H9 (cell line): ENCODE data around the gene CDC42EP3. TPM values are rescaled to one million over a fixed set of nuclear protein-coding genes. Genes with fewer than 3 reads are reported as not detected.

Experiments used
- DNase-seq: peaks from one replicate; pipeline ENCODE4 v3.0.0-alpha.2; 2017
- H2AFZ ChIP-seq: one replicate; pipeline ENCODE4 v1.6.1; 2013; ENCODE audit warnings: mild to moderate bottlenecking, low read length, control low read depth, moderate library complexity
- H2AK5ac ChIP-seq: 2 replicates; pipeline ENCODE4 v1.6.1; 2013; ENCODE audit warnings: low read length, control low read depth, mixed read lengths; ENCODE audit not compliant: insufficient read length
- H2BK120ac ChIP-seq: one replicate; pipeline ENCODE4 v1.6.1; 2013; ENCODE audit warnings: low read depth, mild to moderate bottlenecking, low read length, control low read depth, inconsistent platforms; ENCODE audit not compliant: poor library complexity, severe bottlenecking
- H2BK12ac ChIP-seq: 2 replicates; pipeline ENCODE4 v1.6.1; 2013; ENCODE audit warnings: low read length, control low read depth, mixed read lengths, low read depth; ENCODE audit not compliant: insufficient read length
- H2BK15ac ChIP-seq: 2 replicates; pipeline ENCODE4 v1.6.1; 2013; ENCODE audit warnings: low read depth, low read length, control low read depth
- H2BK20ac ChIP-seq: one replicate; pipeline ENCODE4 v1.6.1; 2013; ENCODE audit warnings: low read depth, mild to moderate bottlenecking, low read length, control low read depth, inconsistent platforms; ENCODE audit not compliant: poor library complexity, severe bottlenecking
- H2BK5ac ChIP-seq: 2 replicates; pipeline ENCODE4 v1.6.1; 2013; ENCODE audit warnings: low read length, control low read depth, mixed read lengths; ENCODE audit not compliant: insufficient read length
- H3K14ac ChIP-seq: 2 replicates; pipeline ENCODE4 v1.6.1; 2013; ENCODE audit warnings: low read length, control low read depth; ENCODE audit not compliant: insufficient read depth
- H3K18ac ChIP-seq: 2 replicates; pipeline ENCODE4 v1.6.1; 2013; ENCODE audit warnings: low read depth, mild to moderate bottlenecking, mixed read lengths, low read length, control low read depth; ENCODE audit not compliant: insufficient read length
- H3K23ac ChIP-seq: 2 replicates; pipeline ENCODE4 v1.6.1; 2013; ENCODE audit warnings: low read length, control low read depth, mixed read lengths, low read depth; ENCODE audit not compliant: insufficient read length
- H3K23me2 ChIP-seq: 2 replicates; pipeline ENCODE4 v1.6.1; 2013; ENCODE audit warnings: low read depth, mild to moderate bottlenecking, mixed read lengths, low read length, control low read depth; ENCODE audit not compliant: insufficient read length, poor library complexity, severe bottlenecking
- H3K27ac ChIP-seq: 2 replicates; pipeline ENCODE4 v1.5.1; 2013; ENCODE audit warnings: low read length, control low read depth, mixed read lengths, low read depth; ENCODE audit not compliant: insufficient read length
- H3K27me3 ChIP-seq: 2 replicates; pipeline ENCODE4 v1.6.1; 2013; ENCODE audit warnings: low read length, control low read depth, inconsistent platforms; ENCODE audit not compliant: insufficient read depth
- H3K4ac ChIP-seq: 2 replicates; pipeline ENCODE4 v1.6.1; 2013; ENCODE audit warnings: low read depth, mild to moderate bottlenecking, control low read depth, inconsistent platforms, low read length, moderate library complexity
- H3K4me1 ChIP-seq: 2 replicates; pipeline ENCODE4 v1.6.1; 2013; ENCODE audit warnings: low read length, control low read depth, inconsistent platforms; ENCODE audit not compliant: insufficient read depth
- H3K4me2 ChIP-seq: 2 replicates; pipeline ENCODE4 v1.6.1; 2013; ENCODE audit warnings: low read length, control low read depth, mixed read lengths; ENCODE audit not compliant: insufficient read length, insufficient read depth
- H3K56ac ChIP-seq: 2 replicates; pipeline ENCODE4 v1.6.1; 2013; ENCODE audit warnings: low read depth, mild to moderate bottlenecking, mixed read lengths, low read length, control low read depth; ENCODE audit not compliant: insufficient read length
- H3K79me1 ChIP-seq: 2 replicates; pipeline ENCODE4 v1.6.1; 2013; ENCODE audit warnings: low read depth, mild to moderate bottlenecking, moderate library complexity, low read length, control low read depth, inconsistent platforms; ENCODE audit not compliant: insufficient read depth, poor library complexity, severe bottlenecking
- H3K79me2 ChIP-seq: 2 replicates; pipeline ENCODE4 v1.6.1; 2013; ENCODE audit warnings: low read length, control low read depth, inconsistent platforms; ENCODE audit not compliant: insufficient read depth
- H3K9ac ChIP-seq: 2 replicates; pipeline ENCODE4 v1.6.1; 2013; ENCODE audit warnings: low read length, control low read depth, mixed read lengths; ENCODE audit not compliant: insufficient read length; ENCODE audit errors: extremely low read depth
- H3K9me3 ChIP-seq: one replicate; pipeline ENCODE4 v1.6.1; 2013; ENCODE audit warnings: low read depth, low read length, inconsistent platforms; ENCODE audit not compliant: control insufficient read depth
- H3T11ph ChIP-seq: one replicate; pipeline ENCODE4 v1.6.1; 2013; ENCODE audit warnings: mild to moderate bottlenecking, low read length, control low read depth, inconsistent platforms
- H4K20me1 ChIP-seq: one replicate; pipeline ENCODE4 v1.6.1; 2013; ENCODE audit not compliant: control insufficient read depth, insufficient read length, insufficient read depth
- H4K5ac ChIP-seq: 2 replicates; pipeline ENCODE4 v1.6.1; 2013; ENCODE audit warnings: low read depth, mild to moderate bottlenecking, mixed read lengths, low read length, control low read depth; ENCODE audit not compliant: insufficient read length
- H4K8ac ChIP-seq: replicated peaks from 2 replicates; pipeline ENCODE4 v1.6.1; 2013; ENCODE audit warnings: low read length, control low read depth, mixed read lengths, low read depth; ENCODE audit not compliant: insufficient read length
- H4K91ac ChIP-seq: 2 replicates; pipeline ENCODE4 v1.6.1; 2013; ENCODE audit warnings: low read depth, mild to moderate bottlenecking, moderate library complexity, mixed read lengths, low read length, control low read depth; ENCODE audit not compliant: insufficient read length
- H3K27ac Mint-ChIP-seq, 3 experiments: 2 replicates in 2 of 3; 3 replicates in 1 of 3; pipeline ENCODE4 v1.8.0; 2020 to 2021; ENCODE audit warnings: mixed read lengths in 3 of 3, mild to moderate bottlenecking in 1 of 3, moderate library complexity in 1 of 3
- H3K27me3 Mint-ChIP-seq: 2 replicates; pipeline ENCODE4 v1.8.0; 2021; ENCODE audit warnings: low read depth, mild to moderate bottlenecking, moderate library complexity, mixed read lengths
- H3K36me3 Mint-ChIP-seq, 3 experiments: 2 replicates in 2 of 3; 3 replicates in 1 of 3; pipeline ENCODE4 v1.8.0; 2020 to 2021; ENCODE audit warnings: low read depth in 3 of 3, mixed read lengths in 3 of 3; ENCODE audit not compliant: insufficient read depth in 1 of 3
- H3K4me1 Mint-ChIP-seq, 2 experiments: 2 replicates each; pipeline ENCODE4 v1.8.0; 2020; ENCODE audit warnings: mixed read lengths in 2 of 2
- H3K4me3 Mint-ChIP-seq, 2 experiments: 2 replicates in 1 of 2; 3 replicates in 1 of 2; pipeline ENCODE4 v1.8.0; 2020 to 2021; ENCODE audit warnings: mild to moderate bottlenecking in 2 of 2, mixed read lengths in 2 of 2, moderate library complexity in 1 of 2
- H3K9me3 Mint-ChIP-seq, 2 experiments: 2 replicates in 1 of 2; 3 replicates in 1 of 2; pipeline ENCODE4 v1.8.0; 2020; ENCODE audit warnings: mild to moderate bottlenecking in 2 of 2, mixed read lengths in 2 of 2, moderate library complexity in 1 of 2
- CTCF ChIP-seq: fragments of 200-600 bp; sonication (generic); conservative IDR thresholded peaks from 3 replicates; pipeline ENCODE4 v1.8.0; 2021; ENCODE audit warnings: antibody characterized with exemption, mild to moderate bottlenecking
- WGBS: extraction: QIAGEN DNeasy Blood & Tissue Kit; methylation state at CpG from one replicate; pipeline ENCODE4 v1.1.7; 2013; ENCODE audit warnings: missing lambda C conversion rate, low lambda C conversion rate, mixed read lengths; ENCODE audit not compliant: insufficient read length; ENCODE audit errors: extremely low coverage; 5-methylcytosine and 5-hydroxymethylcytosine counted together
- total RNA-seq: library from RNA; stranded (reverse); gene quantifications from 2 replicates; pipeline ENCODE4 v1.2.1, GENCODE V29; 2021

The CDC42EP3 gene
- total RNA-seq, 1 experiment from 2014 or later: 61.5 TPM

- H3K14ac ChIP-seq: no peak overlapping the region
- no peak for TF ChIP-seq CTCF
- no CpG with 5 or more reads among the region's 4 CpGs for WGBS
These were observed 48.9 kb downstream of the CDC42EP3 start for GRCh38 chr2:37622450-37623100.

More at GRCh38 chr2:37622450-37623100, 48.9 kb downstream of the CDC42EP3 start:
- no peaks in the 10 kb centered on the region for H3K23me2 ChIP-seq
- H4K8ac ChIP-seq: no peak overlapping the region
- H3K4ac ChIP-seq: no peak overlapping the region
- H3K4me1 ChIP-seq: no peaks in the 10 kb centered on the region
- H3K27me3 ChIP-seq: no peaks in the 10 kb centered on the region
- peaks cover 2% of the 10 kb centered on the region; the same call in 1 of the 2 replicates for H3K27me3 Mint-ChIP-seq
- H4K91ac ChIP-seq: no peak overlapping the region
- no peak overlapping the region for H3K56ac ChIP-seq
- DNase-seq: no peak
- H3T11ph ChIP-seq: no peak overlapping the region
- no peaks in the 10 kb centered on the region for H3K9me3 Mint-ChIP-seq
- no peak overlapping the region for H2BK15ac ChIP-seq
- no peak overlapping the region for H2AFZ ChIP-seq
- H3K4me2 ChIP-seq: no peak overlapping the region
- no peak overlapping the region for H3K18ac ChIP-seq
- no peak overlapping the region for H3K27ac ChIP-seq
- H3K27ac Mint-ChIP-seq: no peak overlapping the region
- no peak overlapping the region for H2BK5ac ChIP-seq
- no peaks in the 10 kb centered on the region; a peak in 1 of 7 replicates for H3K36me3 Mint-ChIP-seq
- H3K79me2 ChIP-seq: no peaks in the 10 kb centered on the region
- H3K4me3 Mint-ChIP-seq: no peak overlapping the region
- no peaks in the 10 kb centered on the region for H3K9me3 ChIP-seq
- H4K5ac ChIP-seq: no peak overlapping the region
- H4K20me1 ChIP-seq: no peaks in the 10 kb centered on the region
- no peaks in the 10 kb centered on the region for H3K4me1 Mint-ChIP-seq
- no peak overlapping the region for H2BK120ac ChIP-seq
- no peak overlapping the region for H3K9ac ChIP-seq
- no peak overlapping the region for H3K23ac ChIP-seq
- H2AK5ac ChIP-seq: no peak overlapping the region
- H2BK20ac ChIP-seq: no peak overlapping the region
- H3K79me1 ChIP-seq: no peaks in the 10 kb centered on the region
- no peak overlapping the region for H2BK12ac ChIP-seq
